ENCODE data around the gene CTAGE4. TPM values are rescaled to one million over a fixed set of nuclear protein-coding genes. Genes with fewer than 3 reads are reported as not detected.
"Not testable (repeated sequence)": the region's sequence is repeated elsewhere in the genome, so short reads cannot be mapped to it uniquely, and the experiment has no call there.

CTAGE4 gene
- total RNA-seq, 1 experiment from 2014 or later = 23.2 TPM

- H3K9me3 Mint-ChIP-seq (ENCODE audit: unreplicated experiment) = no peaks in the 10 kb centered on the region
- H3K27ac Mint-ChIP-seq (ENCODE audit: low read depth, unreplicated experiment) = no peak overlapping the region
- no TSS peak for BruUV-seq (replicated peaks)
- DNase-seq (ENCODE audit: unreplicated experiment) = no peak
- H3K4me3 Mint-ChIP-seq (ENCODE audit: unreplicated experiment) = no peak overlapping the region
- ChIA-PET CTCF (no interaction called here), POLR2A (no interaction called here)
- no peaks in the 10 kb centered on the region for H3K4me1 Mint-ChIP-seq (ENCODE audit: insufficient read depth, unreplicated experiment)
- H3K27me3 Mint-ChIP-seq (ENCODE audit: insufficient read depth, unreplicated experiment) = peaks cover 28% of the 10 kb centered on the region
- TF ChIP-seq, protein P1, sequence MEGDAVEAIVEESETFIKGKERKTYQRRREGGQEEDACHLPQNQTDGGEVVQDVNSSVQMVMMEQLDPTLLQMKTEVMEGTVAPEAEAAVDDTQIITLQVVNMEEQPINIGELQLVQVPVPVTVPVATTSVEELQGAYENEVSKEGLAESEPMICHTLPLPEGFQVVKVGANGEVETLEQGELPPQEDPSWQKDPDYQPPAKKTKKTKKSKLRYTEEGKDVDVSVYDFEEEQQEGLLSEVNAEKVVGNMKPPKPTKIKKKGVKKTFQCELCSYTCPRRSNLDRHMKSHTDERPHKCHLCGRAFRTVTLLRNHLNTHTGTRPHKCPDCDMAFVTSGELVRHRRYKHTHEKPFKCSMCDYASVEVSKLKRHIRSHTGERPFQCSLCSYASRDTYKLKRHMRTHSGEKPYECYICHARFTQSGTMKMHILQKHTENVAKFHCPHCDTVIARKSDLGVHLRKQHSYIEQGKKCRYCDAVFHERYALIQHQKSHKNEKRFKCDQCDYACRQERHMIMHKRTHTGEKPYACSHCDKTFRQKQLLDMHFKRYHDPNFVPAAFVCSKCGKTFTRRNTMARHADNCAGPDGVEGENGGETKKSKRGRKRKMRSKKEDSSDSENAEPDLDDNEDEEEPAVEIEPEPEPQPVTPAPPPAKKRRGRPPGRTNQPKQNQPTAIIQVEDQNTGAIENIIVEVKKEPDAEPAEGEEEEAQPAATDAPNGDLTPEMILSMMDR (IDR thresholded peaks at IDR 0.05; ENCODE audit: unreplicated experiment) = no peak
- intact Hi-C loops (cut with micrococcal nuclease) = no loop called here
- no peaks in the 10 kb centered on the region for H3K36me3 Mint-ChIP-seq (ENCODE audit: insufficient read depth, unreplicated experiment)
Measured at GRCh38 chr7:144174613-144175012, 8.7 kb upstream of the CTAGE4 start.

DNA sequence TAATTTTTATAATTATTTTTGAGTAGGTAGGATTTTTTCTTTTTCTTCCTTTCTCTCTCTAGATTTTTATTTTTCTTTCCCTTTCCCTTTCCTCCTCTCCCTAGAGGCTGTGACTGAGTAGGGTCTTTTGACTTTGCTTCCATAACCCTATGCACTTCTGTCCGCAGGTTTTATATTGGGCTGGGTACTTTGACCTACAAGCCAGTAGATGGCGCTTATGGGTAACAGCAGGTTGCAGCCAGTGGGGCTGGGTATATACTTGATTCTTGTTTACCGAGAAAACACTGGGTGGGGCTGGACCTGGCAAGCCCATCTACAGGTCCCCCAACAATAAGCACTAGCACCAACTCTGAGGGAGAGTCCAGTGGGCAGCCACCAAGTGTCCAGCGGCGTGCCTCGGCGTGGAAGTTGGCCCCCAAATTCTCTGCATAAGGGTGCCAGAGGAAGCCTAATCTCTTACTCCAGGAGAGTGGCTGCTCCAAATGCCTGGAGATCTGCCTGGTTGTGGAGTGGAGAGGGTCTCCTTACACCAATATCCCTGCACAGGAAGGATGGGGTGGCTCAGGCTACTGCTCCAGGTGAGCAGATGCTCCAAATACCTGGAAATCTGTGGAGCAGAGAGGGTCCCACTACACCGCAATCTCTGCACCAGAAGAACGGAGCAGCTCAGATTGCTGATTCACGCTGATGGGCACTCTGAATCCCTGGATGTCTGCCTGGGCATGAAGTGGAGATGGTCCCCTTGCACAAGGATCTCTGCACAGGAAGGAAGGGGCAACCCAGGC is 4.7 kb upstream of the CTAGE4 start:
- H3K27ac Mint-ChIP-seq (ENCODE audit: low read depth, unreplicated experiment); H3K4me1 Mint-ChIP-seq (ENCODE audit: insufficient read depth, unreplicated experiment); intact Hi-C loops (cut with micrococcal nuclease); H3K9me3 Mint-ChIP-seq (ENCODE audit: unreplicated experiment); H3K36me3 Mint-ChIP-seq (ENCODE audit: insufficient read depth, unreplicated experiment); H3K4me3 Mint-ChIP-seq (ENCODE audit: unreplicated experiment); BruUV-seq (replicated peaks): not testable (repeated sequence)
- H3K27me3 Mint-ChIP-seq (ENCODE audit: insufficient read depth, unreplicated experiment) = peaks cover 28% of the 10 kb centered on the region
- POLR2A ChIA-PET = interaction anchor here (0.7 kb wide), 1 partner anchor 1067 kb away, joined by 4 read pairs; no protein-coding TSS in a partner anchor
- DNase-seq (ENCODE audit: unreplicated experiment) = peak; percentile 21
- TF ChIP-seq, protein P1 (IDR thresholded peaks at IDR 0.05; ENCODE audit: unreplicated experiment) = peak; percentile 24
- CTCF ChIA-PET = interaction anchor here (1.4 kb wide), 1 partner anchor 160 kb away, joined by 5 read pairs; no protein-coding TSS in a partner anchor

DNA sequence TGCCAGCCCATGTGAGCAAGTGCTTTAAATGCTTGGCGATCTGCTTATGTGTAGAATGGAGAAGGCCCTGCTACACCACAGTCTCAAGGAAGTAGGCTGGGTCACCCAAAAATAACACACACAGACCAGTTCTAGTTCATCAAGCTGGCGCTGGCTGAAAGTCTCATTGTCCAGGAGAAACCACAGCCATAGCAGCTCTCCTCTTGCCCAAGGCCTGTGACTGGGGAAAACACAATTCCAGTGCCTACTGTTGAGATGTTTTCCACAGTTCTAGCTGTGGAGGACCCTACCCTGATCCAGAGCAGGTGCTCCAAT is 4.1 kb upstream of the CTAGE4 start:
- H3K4me1 Mint-ChIP-seq (ENCODE audit: insufficient read depth, unreplicated experiment); DNase-seq (ENCODE audit: unreplicated experiment); H3K9me3 Mint-ChIP-seq (ENCODE audit: unreplicated experiment); POLR2A ChIA-PET; CTCF ChIA-PET; H3K36me3 Mint-ChIP-seq (ENCODE audit: insufficient read depth, unreplicated experiment); intact Hi-C loops (cut with micrococcal nuclease); H3K4me3 Mint-ChIP-seq (ENCODE audit: unreplicated experiment); BruUV-seq (replicated peaks); H3K27ac Mint-ChIP-seq (ENCODE audit: low read depth, unreplicated experiment): not testable (repeated sequence)
- H3K27me3 Mint-ChIP-seq (ENCODE audit: insufficient read depth, unreplicated experiment) = peaks cover 28% of the 10 kb centered on the region

DNA sequence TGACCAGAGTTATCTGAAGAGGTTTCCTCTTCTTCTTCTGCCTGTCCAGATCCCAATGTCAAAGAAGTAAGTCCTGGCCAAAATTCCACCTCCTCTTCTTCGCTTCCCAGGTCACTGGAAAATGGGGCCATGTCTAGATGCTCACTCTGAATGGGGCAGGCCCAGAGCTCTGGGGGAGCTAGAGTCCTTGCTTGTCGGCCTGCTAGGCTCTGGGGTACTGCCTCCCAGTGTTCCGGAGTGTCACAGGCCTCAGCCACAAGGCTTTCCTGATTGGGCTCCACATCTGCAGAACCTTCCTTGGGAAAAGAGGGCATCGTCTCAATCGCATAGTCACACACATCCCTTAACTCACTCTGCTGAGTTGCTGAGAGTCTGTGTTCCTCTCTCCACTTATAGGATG is 4.6 kb downstream of the CTAGE4 start:
- POLR2A ChIA-PET; H3K27me3 Mint-ChIP-seq (ENCODE audit: insufficient read depth, unreplicated experiment); BruUV-seq (replicated peaks); DNase-seq (ENCODE audit: unreplicated experiment); H3K36me3 Mint-ChIP-seq (ENCODE audit: insufficient read depth, unreplicated experiment); H3K4me1 Mint-ChIP-seq (ENCODE audit: insufficient read depth, unreplicated experiment); H3K27ac Mint-ChIP-seq (ENCODE audit: low read depth, unreplicated experiment); H3K4me3 Mint-ChIP-seq (ENCODE audit: unreplicated experiment); CTCF ChIA-PET; intact Hi-C loops (cut with micrococcal nuclease); H3K9me3 Mint-ChIP-seq (ENCODE audit: unreplicated experiment): not testable (repeated sequence)

- POLR2A ChIA-PET; H3K9me3 Mint-ChIP-seq (ENCODE audit: unreplicated experiment); H3K36me3 Mint-ChIP-seq (ENCODE audit: insufficient read depth, unreplicated experiment); H3K27ac Mint-ChIP-seq (ENCODE audit: low read depth, unreplicated experiment); H3K27me3 Mint-ChIP-seq (ENCODE audit: insufficient read depth, unreplicated experiment); H3K4me1 Mint-ChIP-seq (ENCODE audit: insufficient read depth, unreplicated experiment); intact Hi-C loops (cut with micrococcal nuclease); H3K4me3 Mint-ChIP-seq (ENCODE audit: unreplicated experiment); DNase-seq (ENCODE audit: unreplicated experiment); CTCF ChIA-PET; BruUV-seq (replicated peaks): not testable (repeated sequence)
Measured at GRCh38 chr7:144188578-144189171, 5.4 kb downstream of the CTAGE4 start.

DNA sequence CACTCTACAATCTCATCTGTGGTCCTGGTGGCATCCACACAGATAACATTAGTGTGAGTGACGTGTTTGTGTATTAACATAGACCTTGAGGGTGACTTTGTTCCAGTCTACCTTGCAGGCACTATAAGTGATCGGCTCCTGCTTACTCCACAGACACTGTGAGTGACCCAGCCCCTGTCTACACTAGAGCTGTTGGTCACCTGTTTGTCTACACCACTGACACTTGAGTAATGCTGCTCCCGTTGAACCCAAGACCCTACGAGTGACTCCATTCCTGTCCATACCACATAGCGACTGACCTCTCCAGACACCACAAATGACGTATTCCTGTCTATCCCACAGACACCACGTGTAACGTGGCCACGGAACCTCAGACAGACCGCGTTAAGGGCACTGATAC is 10.5 kb downstream of the CTAGE4 start:
- intact Hi-C loops (cut with micrococcal nuclease); H3K4me1 Mint-ChIP-seq (ENCODE audit: insufficient read depth, unreplicated experiment); H3K27me3 Mint-ChIP-seq (ENCODE audit: insufficient read depth, unreplicated experiment); DNase-seq (ENCODE audit: unreplicated experiment); H3K4me3 Mint-ChIP-seq (ENCODE audit: unreplicated experiment); H3K27ac Mint-ChIP-seq (ENCODE audit: low read depth, unreplicated experiment); BruUV-seq (replicated peaks); H3K9me3 Mint-ChIP-seq (ENCODE audit: unreplicated experiment); POLR2A ChIA-PET; CTCF ChIA-PET; H3K36me3 Mint-ChIP-seq (ENCODE audit: insufficient read depth, unreplicated experiment): not testable (repeated sequence)

DNA sequence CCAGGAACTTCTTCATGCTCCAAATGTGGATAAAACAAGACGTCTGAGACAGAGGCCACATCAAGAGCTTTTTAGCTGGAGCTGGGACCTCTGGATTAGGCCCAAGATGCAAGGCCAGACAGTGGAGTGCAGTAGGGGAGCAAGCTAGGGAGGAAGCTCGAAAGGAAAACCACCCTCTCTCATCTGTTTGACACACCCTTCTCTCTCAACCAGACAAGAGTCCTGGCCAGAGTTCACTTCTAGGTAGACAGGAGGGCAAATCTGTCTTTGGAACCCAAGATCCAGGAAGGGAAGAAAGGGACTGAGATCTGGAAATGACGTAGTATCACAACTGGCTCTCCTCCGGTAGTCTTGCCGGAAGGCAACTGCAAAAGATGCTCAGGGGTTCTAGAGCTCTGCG is 11.2 kb downstream of the CTAGE4 start:
- H3K27me3 Mint-ChIP-seq (ENCODE audit: insufficient read depth, unreplicated experiment); H3K36me3 Mint-ChIP-seq (ENCODE audit: insufficient read depth, unreplicated experiment); DNase-seq (ENCODE audit: unreplicated experiment); H3K4me3 Mint-ChIP-seq (ENCODE audit: unreplicated experiment); H3K4me1 Mint-ChIP-seq (ENCODE audit: insufficient read depth, unreplicated experiment); POLR2A ChIA-PET; intact Hi-C loops (cut with micrococcal nuclease); H3K27ac Mint-ChIP-seq (ENCODE audit: low read depth, unreplicated experiment); CTCF ChIA-PET; H3K9me3 Mint-ChIP-seq (ENCODE audit: unreplicated experiment): not testable (repeated sequence)
- BruUV-seq (replicated peaks) = TSS peak; percentile 59

- BruUV-seq (replicated peaks); H3K4me3 Mint-ChIP-seq (ENCODE audit: unreplicated experiment); CTCF ChIA-PET; H3K27ac Mint-ChIP-seq (ENCODE audit: low read depth, unreplicated experiment); H3K9me3 Mint-ChIP-seq (ENCODE audit: unreplicated experiment); POLR2A ChIA-PET; intact Hi-C loops (cut with micrococcal nuclease); DNase-seq (ENCODE audit: unreplicated experiment); H3K27me3 Mint-ChIP-seq (ENCODE audit: insufficient read depth, unreplicated experiment); H3K4me1 Mint-ChIP-seq (ENCODE audit: insufficient read depth, unreplicated experiment); H3K36me3 Mint-ChIP-seq (ENCODE audit: insufficient read depth, unreplicated experiment): not testable (repeated sequence)
Measured at GRCh38 chr7:144195212-144195872, 12.1 kb downstream of the CTAGE4 start, which contains the start of gene ARHGEF35. TSS of gene ARHGEF35 (minus strand) at chr7:144195833. CDS start at chr7:144188383, 7,450 bp downstream.

All from MCF 10A (cell line).